Upper lobe of left lung (tissue), 6 donors: ENCODE data around the gene PTCH2. TPM values are rescaled to one million over a fixed set of nuclear protein-coding genes. Genes with fewer than 3 reads are reported as not detected.

ENCODE experiments used
- ATAC-seq, 2 donors: fragments of 200-7000 bp; cut with Tn5 transposase; one replicate each; pipeline ENCODE4 v1.9.1; 2022; ENCODE audit warnings: mild to moderate bottlenecking in 2 of 2, moderate library complexity in 2 of 2; ENCODE audit not compliant: low FRiP score in 2 of 2
- DNase-seq, 2 donors: peaks; one replicate each; pipeline ENCODE4 v3.0.0-alpha.2; 2019 to 2020
- H3K27ac ChIP-seq, 4 donors: fragments of 200-600 bp; sonication (generic); one replicate each; pipeline ENCODE4 v1.5.1; 2016 to 2019
- H3K27me3 ChIP-seq, 4 donors: fragments of 200-600 bp; sonication (generic); one replicate each; pipeline ENCODE4 v1.5.1; 2017 to 2019
- H3K36me3 ChIP-seq, 4 donors: fragments of 200-600 bp; sonication (generic); one replicate each; pipeline ENCODE4 v1.5.1; 2016 to 2019
- H3K4me1 ChIP-seq, 4 donors: fragments of 200-600 bp; sonication (generic); one replicate each; pipeline ENCODE4 v1.5.1; 2018 to 2019
- H3K4me3 ChIP-seq, 4 donors: fragments of 200-600 bp; sonication (generic); one replicate each; pipeline ENCODE4 v1.5.1; 2017 to 2019; ENCODE audit warnings: mild to moderate bottlenecking in 2 of 4, moderate library complexity in 1 of 4
- H3K9me3 ChIP-seq, 4 donors: fragments of 200-600 bp; sonication (generic); one replicate each; pipeline ENCODE4 v1.5.1; 2018 to 2019
- CTCF ChIP-seq, 6 experiments: fragments of 450-650 bp in 4 of 6; fragments of 200-600 bp in 2 of 6; sonication (generic) in 2 of 6; IDR thresholded peaks; one replicate each; pipeline ENCODE4 v1.5.1; 2016 to 2019; ENCODE audit warnings: antibody characterized with exemption in 6 of 6
- EP300 ChIP-seq, 4 donors: sonication (generic); formaldehyde crosslinking; IDR thresholded peaks; one replicate each; pipeline ENCODE4 v1.5.1; 2017; ENCODE audit warnings: antibody characterized with exemption in 4 of 4, control low read depth in 2 of 4
- POLR2A ChIP-seq, 4 donors: fragments of 450-650 bp; IDR thresholded peaks; one replicate each; pipeline ENCODE4 v1.5.1; 2016 to 2017; ENCODE audit warnings: antibody characterized with exemption in 4 of 4, mild to moderate bottlenecking in 2 of 4
- POLR2AphosphoS5 ChIP-seq, 2 donors: sonication (generic); formaldehyde crosslinking; IDR thresholded peaks; one replicate each; pipeline ENCODE4 v1.5.1; 2017; ENCODE audit warnings: antibody characterized with exemption in 2 of 2
- WGBS, 2 donors: methylation state at CpG; one replicate each; pipeline ENCODE4 v1.1.5; 2017 to 2018; 5-methylcytosine and 5-hydroxymethylcytosine counted together
- total RNA-seq, 6 donors: library from RNA; depleted of rRNA in 4 of 6; stranded (reverse); fragments of >200 nt in 4 of 6; gene quantifications; one replicate each; pipeline versions ENCODE4 v1.1.0 to v1.2.1, GENCODE V29; 2016 to 2021
- donor health status: DM: no; HTN: no; CAD: no; lungs with moderate emphysema.
- donor health status: DM: no; HTN: yes; CAD: no; lungs with severe emphysema.

The PTCH2 gene, protein sequence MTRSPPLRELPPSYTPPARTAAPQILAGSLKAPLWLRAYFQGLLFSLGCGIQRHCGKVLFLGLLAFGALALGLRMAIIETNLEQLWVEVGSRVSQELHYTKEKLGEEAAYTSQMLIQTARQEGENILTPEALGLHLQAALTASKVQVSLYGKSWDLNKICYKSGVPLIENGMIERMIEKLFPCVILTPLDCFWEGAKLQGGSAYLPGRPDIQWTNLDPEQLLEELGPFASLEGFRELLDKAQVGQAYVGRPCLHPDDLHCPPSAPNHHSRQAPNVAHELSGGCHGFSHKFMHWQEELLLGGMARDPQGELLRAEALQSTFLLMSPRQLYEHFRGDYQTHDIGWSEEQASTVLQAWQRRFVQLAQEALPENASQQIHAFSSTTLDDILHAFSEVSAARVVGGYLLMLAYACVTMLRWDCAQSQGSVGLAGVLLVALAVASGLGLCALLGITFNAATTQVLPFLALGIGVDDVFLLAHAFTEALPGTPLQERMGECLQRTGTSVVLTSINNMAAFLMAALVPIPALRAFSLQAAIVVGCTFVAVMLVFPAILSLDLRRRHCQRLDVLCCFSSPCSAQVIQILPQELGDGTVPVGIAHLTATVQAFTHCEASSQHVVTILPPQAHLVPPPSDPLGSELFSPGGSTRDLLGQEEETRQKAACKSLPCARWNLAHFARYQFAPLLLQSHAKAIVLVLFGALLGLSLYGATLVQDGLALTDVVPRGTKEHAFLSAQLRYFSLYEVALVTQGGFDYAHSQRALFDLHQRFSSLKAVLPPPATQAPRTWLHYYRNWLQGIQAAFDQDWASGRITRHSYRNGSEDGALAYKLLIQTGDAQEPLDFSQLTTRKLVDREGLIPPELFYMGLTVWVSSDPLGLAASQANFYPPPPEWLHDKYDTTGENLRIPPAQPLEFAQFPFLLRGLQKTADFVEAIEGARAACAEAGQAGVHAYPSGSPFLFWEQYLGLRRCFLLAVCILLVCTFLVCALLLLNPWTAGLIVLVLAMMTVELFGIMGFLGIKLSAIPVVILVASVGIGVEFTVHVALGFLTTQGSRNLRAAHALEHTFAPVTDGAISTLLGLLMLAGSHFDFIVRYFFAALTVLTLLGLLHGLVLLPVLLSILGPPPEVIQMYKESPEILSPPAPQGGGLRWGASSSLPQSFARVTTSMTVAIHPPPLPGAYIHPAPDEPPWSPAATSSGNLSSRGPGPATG
- 1 to 10 TPM in 2 of 6 donors, under 1 TPM in 4; 0.30 to 1.4 (median 0.82) TPM for total RNA-seq

- Histone ChIP-seq H3K4me3 (peak within 1 kb of the TSS; percentile 34 to 55 (median 46)), H3K4me1 (peaks cover 10 to 15% (median 12%) of the 10 kb centered on the region in 4 donors), H3K9me3 (no peaks in the 10 kb centered on the region), H3K27me3 (peaks cover 0 to 5% (median 0%) of the 10 kb centered on the region in 4 donors), H3K27ac (peak within 1 kb of the TSS in 1 of 4 donors; percentile 12), H3K36me3 (no peaks in the 10 kb centered on the region)
- DNase-seq (peak; percentile 64 to 91), ATAC-seq (peak; percentile 74 to 88)
- TF ChIP-seq POLR2AphosphoS5 (IDR thresholded peaks at IDR 0.05) (no peak), EP300 (IDR thresholded peaks at IDR 0.05) (no peak), CTCF (IDR thresholded peaks at IDR 0.05) (no peak), POLR2A (IDR thresholded peaks at IDR 0.05) (no peak)
- WGBS, 2 donors = 6 to 8% methylated on average over 4 to 20 of the region's 72 CpGs
Measured at GRCh38 chr1:44842862-44843655, at the start of gene PTCH2. Gene PTCH2 (minus strand): TSS chr1:44843253. CDS start chr1:44842932, 321 bp downstream.

DNA sequence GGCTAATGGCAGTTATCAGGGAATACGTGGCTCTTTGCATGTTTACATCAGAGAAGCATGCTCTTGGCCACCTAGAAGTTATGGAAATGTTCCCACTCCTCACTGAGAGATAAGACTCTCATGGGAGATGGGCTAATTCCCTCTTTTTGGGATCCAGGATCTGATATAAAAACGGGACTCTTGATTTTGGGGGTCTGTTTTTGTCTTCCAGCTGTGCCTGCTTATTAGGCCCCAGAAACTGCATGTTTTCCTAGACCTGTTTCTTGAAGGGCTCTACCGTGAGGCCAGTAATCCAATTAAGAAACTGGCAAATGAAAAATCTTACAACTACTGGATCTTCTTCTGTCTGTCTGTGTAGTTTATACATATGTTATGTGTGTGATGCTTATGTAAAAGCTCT, 47.0 kb upstream of the PTCH2 start:
- no peak for TF ChIP-seq CTCF (IDR thresholded peaks at IDR 0.05)
- 92 to 96% methylated on average over 3 of the region's 3 CpGs for WGBS, 2 donors
- H3K36me3 ChIP-seq = peaks cover 0 to 4% (median 0%) of the 10 kb centered on the region in 4 donors

DNA sequence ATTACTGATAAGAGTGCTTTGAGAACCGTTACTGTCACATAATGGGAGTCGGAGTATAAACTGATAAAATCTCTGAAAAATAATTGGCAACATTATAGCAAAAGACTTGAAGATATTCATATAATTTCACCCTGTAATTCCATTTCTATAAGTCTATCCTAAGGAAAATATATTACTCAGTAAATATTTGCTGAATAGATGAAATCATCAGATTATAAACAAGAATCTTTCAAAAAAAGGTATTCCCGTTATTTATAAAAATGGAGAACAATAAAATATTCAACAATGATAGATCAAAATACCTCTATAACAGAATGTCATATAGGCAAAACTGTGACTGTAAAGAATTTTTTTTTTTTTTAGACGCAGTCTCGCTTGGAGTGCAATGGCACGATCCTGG, 42.4 kb upstream of the PTCH2 start:
- ATAC-seq = no peak
- no peaks in the 10 kb centered on the region for H3K27me3 ChIP-seq
- H3K9me3 ChIP-seq = peaks cover 0 to 8% (median 3%) of the 10 kb centered on the region in 4 donors
- H3K27ac ChIP-seq = no peak overlapping the region
- no peak overlapping the region for H3K4me3 ChIP-seq
- H3K4me1 ChIP-seq = no peaks in the 10 kb centered on the region
- TF ChIP-seq CTCF (IDR thresholded peaks at IDR 0.05) (no peak), EP300 (IDR thresholded peaks at IDR 0.05) (no peak), POLR2AphosphoS5 (IDR thresholded peaks at IDR 0.05) (no peak)
- no peak for DNase-seq
- 87 to 91% methylated on average over 6 of the region's 6 CpGs for WGBS, 2 donors
- H3K36me3 ChIP-seq = peaks cover 0 to 7% (median 1%) of the 10 kb centered on the region in 4 donors

More for the DNA sequence above, 47.0 kb upstream of the PTCH2 start:
- no peak overlapping the region for H3K27ac ChIP-seq
- no peak overlapping the region for H3K4me3 ChIP-seq
- DNase-seq = no peak
- no peaks in the 10 kb centered on the region for H3K4me1 ChIP-seq
- no peak for ATAC-seq
- H3K27me3 ChIP-seq = no peaks in the 10 kb centered on the region
- peaks cover 0 to 8% (median 3%) of the 10 kb centered on the region in 4 donors for H3K9me3 ChIP-seq

GRCh38 chr1:44884746-44885145, 41.7 kb upstream of the PTCH2 start:
- peaks cover 0 to 1% (median 0%) of the 10 kb centered on the region in 4 donors for H3K4me1 ChIP-seq
- 54 to 55% methylated on average over 2 of the region's 2 CpGs for WGBS, 2 donors
- H3K36me3 ChIP-seq = peaks cover 0 to 14% (median 3%) of the 10 kb centered on the region in 4 donors
- H3K27ac ChIP-seq = no peak overlapping the region
- peaks cover 0 to 5% (median 2%) of the 10 kb centered on the region in 4 donors for H3K9me3 ChIP-seq
- DNase-seq = no peak
- ATAC-seq = peak in 1 of 2 donors; percentile 63
- H3K4me3 ChIP-seq = no peak overlapping the region
- TF ChIP-seq CTCF (IDR thresholded peaks at IDR 0.05) (no peak), EP300 (IDR thresholded peaks at IDR 0.05) (no peak)
- H3K27me3 ChIP-seq = no peaks in the 10 kb centered on the region
